GM12874 (cell line): Measurements from ENCODE around the gene GAS6.

Experiments
- CTCF ChIP-seq: IDR thresholded peaks from 2 replicates; pipeline ENCODE4 v1.5.1; 2011; ENCODE audit warnings: low read depth, mild to moderate bottlenecking, control low read depth, low read length, moderate library complexity; ENCODE audit not compliant: insufficient read depth

Gene GAS6

DNA sequence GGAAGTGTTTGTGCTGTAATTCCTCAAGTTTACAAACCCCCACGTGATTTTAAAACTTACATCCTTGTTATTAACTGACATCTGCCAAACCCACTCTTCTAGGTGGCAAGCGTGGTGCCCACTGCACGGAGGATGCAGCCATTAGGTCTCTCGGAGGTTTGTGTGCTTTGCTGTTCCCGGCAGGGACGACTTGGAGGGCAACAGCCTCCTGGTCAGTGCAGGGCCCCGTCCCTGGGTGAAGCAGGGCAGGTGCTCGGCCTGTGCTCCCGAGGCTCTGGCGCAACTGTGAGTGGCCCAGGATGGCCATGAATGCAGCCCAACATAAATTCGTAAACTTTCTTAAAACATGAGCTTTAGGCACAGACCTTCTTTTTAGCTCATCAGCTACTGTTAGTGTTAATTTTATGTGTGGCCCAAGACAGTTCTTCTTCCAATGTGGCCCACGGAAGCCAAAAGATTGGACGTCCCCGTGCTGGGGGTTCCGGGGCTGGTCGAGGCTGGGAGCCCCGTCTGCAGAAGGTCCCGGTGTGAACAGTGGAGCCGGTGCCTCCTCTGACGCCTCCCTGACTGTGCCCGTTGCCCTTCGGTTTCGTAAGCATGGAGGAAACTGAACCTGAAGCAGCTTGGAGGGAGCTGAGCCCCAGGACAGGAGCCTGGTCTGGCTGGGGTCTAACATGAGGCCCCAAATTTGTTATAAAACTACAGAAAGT, 11.9 kb downstream of the GAS6 start:
- TF ChIP-seq CTCF = no peak

GRCh38 chr13:113851480-113851803, 12.4 kb downstream of the GAS6 start:
- no peak for TF ChIP-seq CTCF

DNA sequence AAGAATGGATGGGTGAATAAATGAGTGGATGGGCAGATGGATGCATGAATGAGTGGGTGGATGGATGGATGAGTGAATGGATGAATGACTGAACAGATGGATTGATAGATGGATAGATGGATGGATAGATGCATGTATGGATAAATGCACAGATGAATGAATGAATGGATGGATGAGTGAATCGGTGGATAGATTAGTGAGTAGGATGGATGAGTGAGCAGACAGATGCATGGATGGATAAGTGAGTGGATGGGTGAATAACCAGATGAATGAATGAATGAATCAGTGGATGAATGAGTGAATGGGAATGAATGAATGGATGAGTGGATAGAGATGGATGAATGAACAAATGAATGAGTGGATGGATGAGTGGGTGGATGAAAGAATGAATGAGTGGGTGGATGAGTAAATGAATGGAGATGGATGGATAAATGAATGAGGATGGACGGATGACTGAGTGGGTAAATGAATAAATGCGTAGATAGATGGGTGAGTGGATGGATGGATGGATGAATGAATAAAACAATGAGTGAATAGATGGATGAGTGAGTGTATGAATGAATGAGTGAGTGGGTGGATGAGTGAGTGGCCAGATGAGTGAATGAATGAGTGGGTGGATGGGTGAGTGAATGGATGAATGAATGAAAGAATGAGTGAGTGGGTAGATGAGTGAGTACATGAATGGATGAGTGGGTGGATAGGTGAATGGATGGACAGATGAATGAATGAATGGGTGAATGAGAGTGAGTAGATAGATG, 13.0 kb downstream of the GAS6 start:
- TF ChIP-seq CTCF = no peak

- no peak for TF ChIP-seq CTCF
Observed at GRCh38 chr13:113849981-113850721, 13.7 kb downstream of the GAS6 start.

DNA sequence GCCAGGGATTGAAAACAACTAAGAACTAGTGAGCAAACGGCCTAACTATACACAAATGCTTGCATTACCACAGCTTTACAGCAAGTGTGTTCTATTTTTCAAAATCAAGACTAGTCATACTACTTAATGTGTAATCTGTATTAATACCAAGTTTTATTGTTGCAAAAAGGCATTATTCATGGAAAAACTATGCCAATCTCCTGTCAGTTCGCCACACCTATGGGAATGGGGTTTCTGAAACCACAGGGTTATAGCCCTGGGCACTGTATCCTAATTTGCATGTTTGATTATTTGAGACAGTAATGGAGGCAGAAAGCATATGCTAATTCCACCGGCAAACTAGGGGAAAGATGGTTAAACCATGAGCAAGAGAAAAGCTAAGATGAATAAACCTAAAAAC, 14.3 kb downstream of the GAS6 start:
- TF ChIP-seq CTCF = no peak

GRCh38 chr13:113848431-113849260, 15.2 kb downstream of the GAS6 start:
- no peak for TF ChIP-seq CTCF
